ENCODE results near the gene TRABD2B.

- TF ChIP-seq CTCF (conservative IDR thresholded peaks at IDR 0.05; ENCODE audit: low read depth, low read length) (no peak), EZH2 (IDR thresholded peaks at IDR 0.05; ENCODE audit: borderline replicate concordance, low read depth, low read length, poor library complexity, severe bottlenecking) (no peak)
These were observed 142.0 kb downstream of the TRABD2B start for GRCh38 chr1:47855230-47855629.

Data from A673 (cell line).